DND-41 (cell line): Measurements from ENCODE around the gene DHX58.

Experiments
- ATAC-seq: fragments of 200-7000 bp; cut with Tn5 transposase; 3 replicates; pipeline ENCODE4 v1.9.1; 2021; ENCODE audit warnings: low read depth; ENCODE audit not compliant: insufficient read depth
- DNase-seq: peaks from one replicate; pipeline ENCODE4 v3.0.0-alpha.2; 2020
- H2AFZ ChIP-seq: 2 replicates; pipeline ENCODE4 v1.6.0; 2012; ENCODE audit warnings: low read depth, low read length
- H3K27ac ChIP-seq: 2 replicates; pipeline ENCODE4 v1.5.1; 2012; ENCODE audit warnings: low read length, inconsistent platforms
- H3K27me3 ChIP-seq: fragments of 200-600 bp; sonication (generic); 2 replicates; pipeline ENCODE4 v1.6.0; 2012; ENCODE audit warnings: low read length, mild to moderate bottlenecking, inconsistent platforms; ENCODE audit not compliant: insufficient read depth, poor library complexity
- H3K36me3 ChIP-seq: 2 replicates; pipeline ENCODE4 v1.5.1; 2012; ENCODE audit warnings: low read length, inconsistent platforms; ENCODE audit not compliant: insufficient read depth
- H3K4me1 ChIP-seq: 2 replicates; pipeline ENCODE4 v1.5.1; 2012; ENCODE audit warnings: mild to moderate bottlenecking, low read length; ENCODE audit not compliant: insufficient read depth
- H3K4me2 ChIP-seq: 2 replicates; pipeline ENCODE4 v1.6.0; 2012; ENCODE audit warnings: mild to moderate bottlenecking, moderate library complexity, low read length, inconsistent platforms; ENCODE audit not compliant: insufficient read depth
- H3K4me3 ChIP-seq, 2 experiments: fragments of 200-600 bp in 1 of 2; shearing (Covaris generic) in 1 of 2; 2 replicates each; pipeline ENCODE4 v1.5.1; 2012 to 2016; ENCODE audit warnings: inconsistent platforms in 2 of 2, low read length in 2 of 2, mild to moderate bottlenecking in 2 of 2, low read depth in 1 of 2, moderate library complexity in 1 of 2
- H3K79me2 ChIP-seq: 2 replicates; pipeline ENCODE4 v1.6.0; 2012; ENCODE audit warnings: low read length, inconsistent platforms; ENCODE audit not compliant: insufficient read depth
- H3K9ac ChIP-seq: 2 replicates; pipeline ENCODE4 v1.6.0; 2012; ENCODE audit warnings: low read depth, mild to moderate bottlenecking, inconsistent platforms, low read length, moderate library complexity
- H3K9me3 ChIP-seq: 2 replicates; pipeline ENCODE4 v1.5.1; 2012; ENCODE audit warnings: low read length, moderate library complexity, mild to moderate bottlenecking, inconsistent platforms; ENCODE audit not compliant: insufficient read depth, severe bottlenecking
- H4K20me1 ChIP-seq: 2 replicates; pipeline ENCODE4 v1.6.0; 2012; ENCODE audit warnings: low read length; ENCODE audit not compliant: insufficient read depth
- EZH2 ChIP-seq: IDR thresholded peaks from 3 replicates; pipeline ENCODE4 v1.6.1; 2012; ENCODE audit warnings: borderline replicate concordance, low read depth, mild to moderate bottlenecking, moderate library complexity, low read length, inconsistent platforms; ENCODE audit not compliant: severe bottlenecking
- TF ChIP-seq, protein P1 (sequence below): IDR thresholded peaks from 2 replicates; pipeline ENCODE4 v1.5.1; 2012; ENCODE audit warnings: borderline replicate concordance, low read length, moderate library complexity, mild to moderate bottlenecking; ENCODE audit not compliant: poor library complexity, severe bottlenecking; ENCODE audit errors: extremely low read depth

Gene DHX58

DNA sequence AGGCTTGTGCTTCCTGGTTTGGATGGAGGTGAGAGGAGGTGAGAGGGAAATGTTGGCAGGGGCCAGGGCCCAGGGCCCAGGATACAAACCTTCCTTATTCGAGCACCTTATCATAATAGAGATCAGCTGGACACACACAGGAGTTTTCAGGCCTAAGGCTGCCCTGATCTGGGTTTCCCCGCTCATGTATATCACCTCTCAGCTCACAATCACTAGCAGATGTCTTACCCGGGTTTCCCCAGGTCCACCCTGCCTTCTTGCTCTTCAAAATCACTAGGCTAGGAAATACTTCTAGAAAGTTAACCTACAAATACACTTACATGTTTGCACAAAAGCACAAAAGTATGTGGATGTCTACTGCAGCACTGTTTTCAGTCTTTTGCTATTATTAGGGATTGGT is 14.3 kb upstream of the DHX58 start:
- Histone ChIP-seq H3K4me1 (peaks cover 5% of the 10 kb centered on the region; the same call in 1 of the 2 replicates), H3K9ac (no peak overlapping the region), H3K36me3 (peaks cover 79% of the 10 kb centered on the region), H2AFZ (no peak overlapping the region), H4K20me1 (peaks cover 25% of the 10 kb centered on the region), H3K4me2 (no peak overlapping the region), H3K27me3 (no peaks in the 10 kb centered on the region), H3K79me2 (peaks cover 20% of the 10 kb centered on the region), H3K9me3 (no peaks in the 10 kb centered on the region), H3K27ac (no peak overlapping the region), H3K4me3 (no peak overlapping the region)
- no peak for ATAC-seq
- TF ChIP-seq, protein P1, sequence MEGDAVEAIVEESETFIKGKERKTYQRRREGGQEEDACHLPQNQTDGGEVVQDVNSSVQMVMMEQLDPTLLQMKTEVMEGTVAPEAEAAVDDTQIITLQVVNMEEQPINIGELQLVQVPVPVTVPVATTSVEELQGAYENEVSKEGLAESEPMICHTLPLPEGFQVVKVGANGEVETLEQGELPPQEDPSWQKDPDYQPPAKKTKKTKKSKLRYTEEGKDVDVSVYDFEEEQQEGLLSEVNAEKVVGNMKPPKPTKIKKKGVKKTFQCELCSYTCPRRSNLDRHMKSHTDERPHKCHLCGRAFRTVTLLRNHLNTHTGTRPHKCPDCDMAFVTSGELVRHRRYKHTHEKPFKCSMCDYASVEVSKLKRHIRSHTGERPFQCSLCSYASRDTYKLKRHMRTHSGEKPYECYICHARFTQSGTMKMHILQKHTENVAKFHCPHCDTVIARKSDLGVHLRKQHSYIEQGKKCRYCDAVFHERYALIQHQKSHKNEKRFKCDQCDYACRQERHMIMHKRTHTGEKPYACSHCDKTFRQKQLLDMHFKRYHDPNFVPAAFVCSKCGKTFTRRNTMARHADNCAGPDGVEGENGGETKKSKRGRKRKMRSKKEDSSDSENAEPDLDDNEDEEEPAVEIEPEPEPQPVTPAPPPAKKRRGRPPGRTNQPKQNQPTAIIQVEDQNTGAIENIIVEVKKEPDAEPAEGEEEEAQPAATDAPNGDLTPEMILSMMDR, result no peak
- no peak for TF ChIP-seq EZH2
- no peak for DNase-seq

DNA sequence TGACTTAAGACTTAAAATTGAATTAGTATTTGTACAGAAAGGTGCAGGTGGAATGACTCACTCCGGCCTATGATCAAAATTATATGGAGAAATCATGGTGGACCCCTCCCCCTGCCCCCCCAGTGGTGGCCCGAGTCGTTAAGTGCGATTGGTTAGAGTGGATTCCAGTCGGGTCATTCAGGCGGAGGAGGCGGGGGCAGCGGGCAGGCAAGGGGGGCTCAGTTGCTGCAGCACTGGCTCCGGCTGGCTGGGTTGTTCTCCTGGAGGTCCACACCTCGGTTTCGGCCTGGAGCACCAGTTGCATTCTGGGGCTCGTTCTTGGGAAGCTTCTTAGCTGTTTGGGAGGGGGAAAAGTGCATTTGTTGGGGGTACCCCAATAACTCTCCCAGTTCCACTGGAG is 13.1 kb upstream of the DHX58 start:
- Histone ChIP-seq H3K27me3 (no peaks in the 10 kb centered on the region), H3K4me2 (no peak overlapping the region), H3K36me3 (peaks cover 66% of the 10 kb centered on the region), H3K4me3 (no peak overlapping the region), H3K9me3 (no peaks in the 10 kb centered on the region), H3K9ac (no peak overlapping the region), H4K20me1 (peaks cover 13% of the 10 kb centered on the region), H3K27ac (no peak overlapping the region), H3K79me2 (peaks cover 10% of the 10 kb centered on the region), H2AFZ (no peak overlapping the region), H3K4me1 (peaks cover 13% of the 10 kb centered on the region)
- TF ChIP-seq, protein P1, result no peak
- no peak for TF ChIP-seq EZH2
- no peak for DNase-seq
- no peak for ATAC-seq

DNA sequence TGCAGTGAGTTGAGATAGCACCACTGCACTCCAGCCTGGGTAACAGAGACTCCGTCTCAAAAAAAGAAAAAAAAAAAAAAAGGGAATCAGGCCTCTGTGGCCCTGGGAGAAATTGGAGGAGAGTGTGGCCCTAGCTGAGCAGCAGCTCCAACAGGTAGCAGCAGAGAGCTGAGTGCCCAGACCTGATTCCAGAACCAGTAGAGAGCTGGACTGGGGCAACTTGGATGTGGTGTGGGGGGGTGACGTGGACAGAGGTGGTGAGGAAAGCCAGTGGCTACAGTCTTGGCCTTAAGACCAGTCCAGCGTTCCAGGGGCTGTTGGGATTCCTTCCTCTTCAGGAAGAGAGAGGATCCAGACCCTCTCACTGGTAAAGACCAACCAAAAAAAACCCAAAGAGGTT is 11.7 kb upstream of the DHX58 start:
- TF ChIP-seq, protein P1, result no peak
- no peak for TF ChIP-seq EZH2
- Histone ChIP-seq H3K4me3 (no peak overlapping the region), H2AFZ (no peak overlapping the region), H3K4me2 (no peak overlapping the region), H3K9me3 (no peaks in the 10 kb centered on the region), H3K36me3 (peaks cover 58% of the 10 kb centered on the region), H3K79me2 (peaks cover 14% of the 10 kb centered on the region), H3K27me3 (no peaks in the 10 kb centered on the region), H3K9ac (no peak overlapping the region), H3K4me1 (peaks cover 26% of the 10 kb centered on the region), H4K20me1 (no peaks in the 10 kb centered on the region), H3K27ac (no peak overlapping the region)
- ATAC-seq (no peak), DNase-seq (no peak)
